HepG2 (cell line): ENCODE measurements around the gene NAT14. TPM values are rescaled to one million over a fixed set of nuclear protein-coding genes. Genes with fewer than 3 reads are reported as not detected.

Experiments used
- ATF7-NPFF ChIP-seq: sonication (generic); formaldehyde crosslinking; IDR thresholded peaks from 2 replicates; pipeline ENCODE4 v1.8.1; 2023; ENCODE audit warnings: mild to moderate bottlenecking, low read depth, missing genetic modification reagents, moderate library complexity
- CREB1 ChIP-seq, 2 experiments: fragments of 450-650 bp in 1 of 2; IDR thresholded peaks; 2 replicates each; pipeline ENCODE4 v1.6.1; 2016 to 2017; ENCODE audit warnings: control low read depth in 1 of 2, mild to moderate bottlenecking in 1 of 2, missing compliant biosample characterization in 1 of 2, missing genetic modification characterization in 1 of 2
- FOSL2 ChIP-seq: sonication (generic); formaldehyde crosslinking; IDR thresholded peaks from 2 replicates; pipeline ENCODE4 v1.4.0; 2020; ENCODE audit warnings: missing genetic modification reagents
- FOXK2 ChIP-seq: fragments of 450-650 bp; IDR thresholded peaks from 2 replicates; pipeline ENCODE4 v1.6.1; 2016
- HNF4G ChIP-seq, 2 experiments: sonication (generic) in 1 of 2; formaldehyde crosslinking in 1 of 2; IDR thresholded peaks; 2 replicates each; pipeline versions ENCODE4 v1.4.0 to v1.6.1; 2011 to 2020; ENCODE audit warnings: borderline replicate concordance in 2 of 2, low read depth in 2 of 2, mild to moderate bottlenecking in 2 of 2, low read length in 1 of 2, missing genetic modification reagents in 1 of 2, moderate library complexity in 1 of 2
- JUN ChIP-seq: sonication (generic); formaldehyde crosslinking; IDR thresholded peaks from 2 replicates; pipeline ENCODE4 v1.4.0; 2020; ENCODE audit warnings: mild to moderate bottlenecking, missing genetic modification reagents
- NAIF1 ChIP-seq: sonication (generic); formaldehyde crosslinking; IDR thresholded peaks from 2 replicates; pipeline ENCODE4 v1.5.0; 2020; ENCODE audit warnings: mild to moderate bottlenecking, missing genetic modification reagents, borderline replicate concordance
- NR2F1 ChIP-seq, 2 experiments: fragments of 450-650 bp in 1 of 2; formaldehyde crosslinking in 1 of 2; IDR thresholded peaks; 2 replicates each; pipeline versions ENCODE4 v1.5.0 to v1.6.1; 2016 to 2020; ENCODE audit warnings: mild to moderate bottlenecking in 1 of 2, missing compliant biosample characterization in 1 of 2, missing genetic modification reagents in 1 of 2, moderate library complexity in 1 of 2
- PRMT3 ChIP-seq: sonication (generic); formaldehyde crosslinking; IDR thresholded peaks from 2 replicates; pipeline ENCODE4 v1.8.1; 2022; ENCODE audit warnings: low read depth, mild to moderate bottlenecking, moderate library complexity, missing genetic modification reagents, borderline replicate concordance
- SMYD3 ChIP-seq: sonication (generic); formaldehyde crosslinking; IDR thresholded peaks from 2 replicates; pipeline ENCODE4 v1.8.1; 2023; ENCODE audit warnings: mild to moderate bottlenecking, missing genetic modification reagents
- SRF ChIP-seq: IDR thresholded peaks from 2 replicates; pipeline ENCODE4 v1.6.1; 2011; ENCODE audit warnings: mild to moderate bottlenecking, low read depth, low read length, moderate library complexity
- TSC22D2 ChIP-seq: sonication (generic); formaldehyde crosslinking; IDR thresholded peaks from 2 replicates; pipeline ENCODE4 v1.5.1; 2020; ENCODE audit warnings: missing genetic modification reagents, mild to moderate bottlenecking, borderline replicate concordance
- ZFP36L1 ChIP-seq: sonication (generic); formaldehyde crosslinking; IDR thresholded peaks from 2 replicates; pipeline ENCODE4 v1.8.0; 2022; ENCODE audit warnings: mild to moderate bottlenecking, missing genetic modification reagents, moderate library complexity
- ZFX ChIP-seq: sonication (generic); formaldehyde crosslinking; IDR thresholded peaks from 2 replicates; pipeline ENCODE4 v1.4.0; 2020; ENCODE audit warnings: mild to moderate bottlenecking, low read depth, missing genetic modification reagents, moderate library complexity
- ZNF484 ChIP-seq: sonication (generic); formaldehyde crosslinking; IDR thresholded peaks from 2 replicates; pipeline ENCODE4 v1.5.1; 2020; ENCODE audit warnings: mild to moderate bottlenecking, low read depth, missing genetic modification reagents, borderline replicate concordance
- ZNF75D ChIP-seq: sonication (generic); formaldehyde crosslinking; IDR thresholded peaks from 2 replicates; pipeline ENCODE4 v1.8.1; 2023; ENCODE audit warnings: missing genetic modification reagents, mild to moderate bottlenecking, borderline replicate concordance
- ZSCAN29 ChIP-seq: sonication (generic); formaldehyde crosslinking; conservative IDR thresholded peaks from 2 replicates; pipeline ENCODE4 v1.4.0; 2020; ENCODE audit warnings: mild to moderate bottlenecking, missing genetic modification reagents
- polyA plus RNA-seq, 8 experiments: library from polyadenylated mRNA; depleted of rRNA in 3 of 8; stranded (reverse) in 7 of 8; unstranded in 1 of 8; fragments of >200 nt; fragmentation: Illumina TruSeq in 4 of 8; extraction: Trizol in 4 of 8; gene quantifications; 2 replicates each; pipeline versions ENCODE4 v1.2.1 to v1.2.3, GENCODE V29; 2011 to 2016; ENCODE audit warnings: low read depth in 4 of 8, missing spikeins in 1 of 8, mixed read lengths in 1 of 8; ENCODE audit not compliant: insufficient read depth in 1 of 8
- total RNA-seq, 5 experiments: library from RNA; depleted of rRNA; stranded (reverse); fragments of >200 nt; fragmentation: Illumina TruSeq; extraction: Trizol; gene quantifications; 2 replicates each; pipeline ENCODE4 v1.2.3, GENCODE V29; 2016; ENCODE audit warnings: low read depth in 1 of 5
- TF ChIP-seq, protein P1 (sequence below): sonication (generic); formaldehyde crosslinking; IDR thresholded peaks from 2 replicates; pipeline ENCODE4 v1.5.0; 2020; ENCODE audit warnings: missing genetic modification reagents, mild to moderate bottlenecking, borderline replicate concordance
- TF ChIP-seq, protein P2 (sequence below): sonication (generic); formaldehyde crosslinking; IDR thresholded peaks from 2 replicates; pipeline ENCODE4 v1.4.0; 2020; ENCODE audit warnings: missing genetic modification reagents, mild to moderate bottlenecking, borderline replicate concordance
- TF ChIP-seq, protein P3 (sequence below): IDR thresholded peaks from 2 replicates; pipeline ENCODE4 v1.6.1; 2016; ENCODE audit warnings: mild to moderate bottlenecking, missing biosample characterization, missing genetic modification reagents
- TF ChIP-seq, protein P4 (sequence below): sonication (generic); formaldehyde crosslinking; IDR thresholded peaks from 2 replicates; pipeline ENCODE4 v1.4.0; 2020; ENCODE audit warnings: low read depth, missing genetic modification reagents

NAT14 gene
- total and polyA plus RNA-seq, 2 of the 13 experiments (the other 11 are each of a cell fraction or from before 2014, with no cell fraction given), result 20.7 to 22.3 TPM

DNA sequence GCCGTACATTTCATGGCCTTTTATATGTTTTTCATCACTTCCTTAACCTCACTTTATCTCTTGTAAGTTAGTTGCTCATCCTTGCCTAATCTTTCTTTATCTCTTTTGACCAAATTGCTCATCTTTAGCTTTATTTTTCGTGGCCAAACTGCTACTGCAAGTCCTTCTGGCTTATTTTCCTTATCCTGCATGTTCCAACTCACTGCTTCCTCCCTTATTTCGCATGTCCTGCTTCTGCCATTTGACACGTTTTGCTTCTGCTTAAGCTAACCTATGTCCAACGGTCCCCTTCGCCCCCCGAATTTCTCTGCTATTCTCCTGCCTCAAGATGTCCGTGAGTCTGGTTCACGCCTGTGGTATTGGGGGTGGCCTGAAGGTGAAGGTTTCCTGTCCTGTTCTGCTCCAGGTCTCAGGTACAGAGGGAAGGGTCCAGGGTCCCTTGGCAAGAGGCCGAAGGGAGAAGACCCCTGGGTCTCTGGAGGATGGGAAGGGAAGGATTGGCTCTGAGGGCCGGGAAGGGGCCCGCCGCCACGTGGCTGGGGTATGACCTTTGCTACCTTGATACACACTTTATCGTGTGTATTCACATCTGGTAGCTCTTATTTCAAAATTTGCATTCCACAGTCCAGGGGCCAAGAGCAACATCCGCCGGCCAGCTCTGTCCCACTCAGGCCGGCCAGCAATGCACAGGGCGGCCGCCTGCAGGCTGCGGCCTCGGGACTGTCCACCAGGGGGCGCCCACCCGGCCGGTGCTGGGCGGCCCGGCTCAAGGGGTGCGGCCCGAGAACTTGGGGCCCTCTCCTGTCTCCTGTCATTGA, 17.5 kb upstream of the NAT14 start (continued):
- no peak for TF ChIP-seq NAIF1 (CRISPR knock-in tag)
- no peak for TF ChIP-seq SRF
- no peak for TF ChIP-seq ZNF75D (CRISPR knock-in tag)
- TF ChIP-seq, protein P1, sequence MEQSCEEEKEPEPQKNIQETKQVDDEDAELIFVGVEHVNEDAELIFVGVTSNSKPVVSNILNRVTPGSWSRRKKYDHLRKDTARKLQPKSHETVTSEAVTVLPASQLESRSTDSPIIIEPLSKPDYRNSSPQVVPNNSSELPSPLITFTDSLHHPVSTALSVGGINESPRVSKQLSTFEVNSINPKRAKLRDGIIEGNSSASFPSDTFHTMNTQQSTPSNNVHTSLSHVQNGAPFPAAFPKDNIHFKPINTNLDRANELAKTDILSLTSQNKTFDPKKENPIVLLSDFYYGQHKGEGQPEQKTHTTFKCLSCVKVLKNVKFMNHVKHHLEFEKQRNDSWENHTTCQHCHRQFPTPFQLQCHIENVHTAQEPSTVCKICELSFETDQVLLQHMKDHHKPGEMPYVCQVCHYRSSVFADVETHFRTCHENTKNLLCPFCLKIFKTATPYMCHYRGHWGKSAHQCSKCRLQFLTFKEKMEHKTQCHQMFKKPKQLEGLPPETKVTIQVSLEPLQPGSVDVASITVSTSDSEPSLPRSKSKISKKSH (CRISPR knock-in tag), result no peak
- no peak for TF ChIP-seq NR2F1 (CRISPR knock-in tag; IDR thresholded peaks at IDR 0.05)
- no peak for TF ChIP-seq FOXK2
- TF ChIP-seq, protein P2, sequence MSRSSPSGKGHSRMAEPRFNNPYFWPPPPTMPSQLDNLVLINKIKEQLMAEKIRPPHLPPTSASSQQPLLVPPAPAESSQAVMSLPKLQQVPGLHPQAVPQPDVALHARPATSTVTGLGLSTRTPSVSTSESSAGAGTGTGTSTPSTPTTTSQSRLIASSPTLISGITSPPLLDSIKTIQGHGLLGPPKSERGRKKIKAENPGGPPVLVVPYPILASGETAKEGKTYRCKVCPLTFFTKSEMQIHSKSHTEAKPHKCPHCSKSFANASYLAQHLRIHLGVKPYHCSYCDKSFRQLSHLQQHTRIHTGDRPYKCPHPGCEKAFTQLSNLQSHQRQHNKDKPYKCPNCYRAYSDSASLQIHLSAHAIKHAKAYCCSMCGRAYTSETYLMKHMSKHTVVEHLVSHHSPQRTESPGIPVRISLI (CRISPR knock-in tag), result no peak
- TF ChIP-seq JUN, result no peak
- no peak for TF ChIP-seq ATF7-NPFF (CRISPR knock-in tag)
- no peak for TF ChIP-seq PRMT3
- 0 out of 2 replicates have a peak, but pooled peaks have one; percentile 46 for TF ChIP-seq SMYD3 (CRISPR knock-in tag)
- TF ChIP-seq ZFX (CRISPR knock-in tag), result peak; percentile 45
- no peak for TF ChIP-seq ZNF484
- TF ChIP-seq, protein P3, sequence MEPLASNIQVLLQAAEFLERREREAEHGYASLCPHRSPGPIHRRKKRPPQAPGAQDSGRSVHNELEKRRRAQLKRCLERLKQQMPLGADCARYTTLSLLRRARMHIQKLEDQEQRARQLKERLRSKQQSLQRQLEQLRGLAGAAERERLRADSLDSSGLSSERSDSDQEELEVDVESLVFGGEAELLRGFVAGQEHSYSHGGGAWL, result no peak
- no peak for TF ChIP-seq ZFP36L1 (CRISPR knock-in tag)
- TF ChIP-seq TSC22D2 (CRISPR knock-in tag), result 0 out of 2 replicates have a peak, but pooled peaks have one; percentile 49
- no peak; the same call in none of the 2 replicates for TF ChIP-seq FOSL2
- TF ChIP-seq HNF4G (IDR thresholded peaks at IDR 0.05; ENCODE audit: borderline replicate concordance, low read depth, low read length), result peak; percentile 72
- TF ChIP-seq HNF4G (CRISPR knock-in tag; IDR thresholded peaks at IDR 0.05; ENCODE audit: borderline replicate concordance, low read depth), result 0 out of 2 replicates have a peak, but pooled peaks have one; percentile 32
- TF ChIP-seq CREB1 (IDR thresholded peaks at IDR 0.05), result no peak
- TF ChIP-seq CREB1 (CRISPR knock-in tag; IDR thresholded peaks at IDR 0.05), result no peak
- TF ChIP-seq, protein P4, sequence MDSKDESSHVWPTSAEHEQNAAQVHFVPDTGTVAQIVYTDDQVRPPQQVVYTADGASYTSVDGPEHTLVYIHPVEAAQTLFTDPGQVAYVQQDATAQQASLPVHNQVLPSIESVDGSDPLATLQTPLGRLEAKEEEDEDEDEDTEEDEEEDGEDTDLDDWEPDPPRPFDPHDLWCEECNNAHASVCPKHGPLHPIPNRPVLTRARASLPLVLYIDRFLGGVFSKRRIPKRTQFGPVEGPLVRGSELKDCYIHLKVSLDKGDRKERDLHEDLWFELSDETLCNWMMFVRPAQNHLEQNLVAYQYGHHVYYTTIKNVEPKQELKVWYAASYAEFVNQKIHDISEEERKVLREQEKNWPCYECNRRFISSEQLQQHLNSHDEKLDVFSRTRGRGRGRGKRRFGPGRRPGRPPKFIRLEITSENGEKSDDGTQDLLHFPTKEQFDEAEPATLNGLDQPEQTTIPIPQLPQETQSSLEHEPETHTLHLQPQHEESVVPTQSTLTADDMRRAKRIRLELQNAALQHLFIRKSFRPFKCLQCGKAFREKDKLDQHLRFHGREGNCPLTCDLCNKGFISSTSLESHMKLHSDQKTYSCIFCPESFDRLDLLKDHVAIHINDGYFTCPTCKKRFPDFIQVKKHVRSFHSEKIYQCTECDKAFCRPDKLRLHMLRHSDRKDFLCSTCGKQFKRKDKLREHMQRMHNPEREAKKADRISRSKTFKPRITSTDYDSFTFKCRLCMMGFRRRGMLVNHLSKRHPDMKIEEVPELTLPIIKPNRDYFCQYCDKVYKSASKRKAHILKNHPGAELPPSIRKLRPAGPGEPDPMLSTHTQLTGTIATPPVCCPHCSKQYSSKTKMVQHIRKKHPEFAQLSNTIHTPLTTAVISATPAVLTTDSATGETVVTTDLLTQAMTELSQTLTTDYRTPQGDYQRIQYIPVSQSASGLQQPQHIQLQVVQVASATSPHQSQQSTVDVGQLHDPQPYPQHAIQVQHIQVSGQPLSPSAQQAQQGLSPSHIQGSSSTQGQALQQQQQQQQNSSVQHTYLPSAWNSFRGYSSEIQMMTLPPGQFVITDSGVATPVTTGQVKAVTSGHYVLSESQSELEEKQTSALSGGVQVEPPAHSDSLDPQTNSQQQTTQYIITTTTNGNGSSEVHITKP (CRISPR knock-in tag), result no peak
- no peak for TF ChIP-seq ZSCAN29
